ENCODE measurements around the gene ZNF593OS. TPM values are rescaled to one million over a fixed set of nuclear protein-coding genes. Genes with fewer than 3 reads are reported as not detected.

The ZNF593OS gene
- total RNA-seq, 1 donor from 2014 or later: not detected

DNA sequence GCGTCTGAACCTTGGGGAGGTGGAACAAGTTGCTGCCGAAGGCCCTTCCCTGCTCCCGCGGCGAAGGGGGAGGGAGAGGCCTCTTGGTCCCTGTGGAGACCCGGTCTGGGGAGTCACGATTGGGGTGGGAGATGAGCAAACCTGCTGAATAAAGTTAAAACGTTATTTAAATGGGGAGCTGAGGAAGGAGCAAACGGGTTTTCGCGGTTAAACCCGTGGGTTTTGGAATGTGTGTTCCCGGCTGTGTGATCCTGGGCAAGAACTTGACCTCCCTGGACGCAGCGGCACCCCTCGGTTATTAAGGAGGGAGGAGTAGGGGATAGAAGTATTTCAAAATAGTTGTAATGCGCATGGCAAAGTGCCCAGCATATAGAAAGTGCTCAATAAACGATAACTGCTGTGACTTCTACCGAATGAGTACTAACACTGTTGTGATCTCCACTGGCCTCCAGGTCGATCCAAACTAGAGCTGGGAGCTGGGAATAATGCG, 9.4 kb downstream of the ZNF593OS start:
- no peak for ATAC-seq
- intact Hi-C loops (cut with micrococcal nuclease): loop anchor here (10.0 kb wide), 1 partner anchor 57 kb away; no protein-coding TSS in a partner anchor
- DNase-seq: no peak

DNA sequence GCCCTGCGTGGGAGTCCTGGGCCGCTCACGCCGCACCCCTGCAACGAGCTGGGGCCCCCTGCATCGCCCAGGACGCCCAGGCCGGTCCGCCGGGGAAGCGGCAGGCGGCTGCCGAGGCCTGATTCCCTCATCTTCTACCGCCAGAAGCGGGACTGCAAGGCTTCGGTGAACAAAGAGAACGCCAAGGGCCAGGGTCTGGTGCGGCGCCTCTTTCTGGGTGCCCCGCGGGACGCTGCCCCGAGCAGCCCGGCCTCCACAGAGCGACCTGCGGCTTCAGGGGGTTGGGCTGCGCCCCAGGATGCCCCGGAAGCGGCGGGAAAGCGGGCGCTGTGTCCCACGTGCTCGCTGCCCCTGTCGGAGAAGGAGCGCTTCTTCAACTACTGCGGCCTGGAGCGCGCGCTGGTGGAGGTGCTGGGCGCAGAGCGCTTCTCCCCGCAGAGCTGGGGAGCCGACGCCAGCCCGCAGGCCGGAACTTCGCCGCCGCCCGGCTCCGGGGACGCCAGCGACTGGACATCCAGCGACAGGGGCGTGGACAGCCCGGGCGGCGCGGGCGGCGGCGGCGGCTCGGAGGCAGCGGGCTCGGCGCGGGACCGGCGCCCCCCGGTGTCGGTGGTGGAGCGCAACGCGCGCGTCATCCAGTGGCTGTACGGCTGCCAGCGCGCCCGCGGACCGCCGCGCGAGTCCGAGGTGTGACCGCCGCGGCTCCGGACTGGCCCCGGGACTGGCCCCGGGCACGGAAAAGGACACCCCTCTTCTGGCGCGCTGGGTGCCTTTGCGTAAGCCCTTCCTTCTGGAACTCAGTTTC, 10.0 kb downstream of the ZNF593OS start:
- DNase-seq: peak; percentile 89
- intact Hi-C loops (cut with micrococcal nuclease): loop anchor here (10.0 kb wide), 1 partner anchor 57 kb away; no protein-coding TSS in a partner anchor
- peak; percentile 67 for ATAC-seq

DNA sequence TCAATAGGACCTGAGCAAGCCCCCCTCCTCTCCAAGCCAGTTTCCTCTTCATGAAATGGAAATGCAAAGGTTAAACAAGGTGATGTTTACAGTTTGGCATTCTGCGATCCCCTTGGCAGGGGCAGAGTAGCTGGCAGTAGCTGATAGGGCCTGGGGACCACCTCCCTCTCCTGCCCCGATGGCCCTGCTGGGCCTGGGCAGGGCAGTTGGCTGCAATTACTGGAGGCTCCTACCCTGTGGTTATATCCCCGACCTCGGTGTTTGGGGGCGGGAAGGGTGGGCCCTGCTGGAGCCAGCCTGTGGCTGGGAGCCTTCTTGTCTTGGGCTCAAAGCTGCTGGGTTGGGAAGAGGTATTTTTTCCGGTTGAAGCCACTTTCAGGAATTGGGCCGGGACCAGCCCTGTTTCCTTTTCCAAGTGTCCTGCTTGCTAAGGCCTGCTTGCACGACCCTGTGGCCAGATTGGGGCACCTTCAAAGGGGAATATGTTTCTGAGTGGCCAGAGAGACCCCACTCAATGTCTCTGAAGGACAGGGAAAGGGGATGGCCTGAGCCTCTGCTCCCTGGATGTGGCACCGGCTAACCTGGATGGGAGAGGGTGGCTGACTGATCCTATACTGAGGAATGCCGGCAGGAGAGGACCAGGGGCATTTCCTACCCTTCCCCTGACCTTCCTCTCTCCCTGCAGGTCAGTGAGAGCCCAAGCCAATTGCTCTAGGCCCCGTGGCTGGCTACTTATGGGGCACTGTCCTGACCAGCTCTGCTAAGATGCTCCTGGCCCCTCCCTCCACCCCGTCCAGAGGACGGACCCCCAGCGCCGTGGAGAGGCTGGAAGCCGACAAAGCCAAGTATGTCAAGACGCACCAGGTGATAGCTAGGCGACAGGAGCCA, 10.9 kb downstream of the ZNF593OS start:
- peak; percentile 10 for ATAC-seq
- intact Hi-C loops (cut with micrococcal nuclease): loop anchor here (10.0 kb wide), 1 partner anchor 56 kb away; no protein-coding TSS in a partner anchor
- DNase-seq: no peak

DNA sequence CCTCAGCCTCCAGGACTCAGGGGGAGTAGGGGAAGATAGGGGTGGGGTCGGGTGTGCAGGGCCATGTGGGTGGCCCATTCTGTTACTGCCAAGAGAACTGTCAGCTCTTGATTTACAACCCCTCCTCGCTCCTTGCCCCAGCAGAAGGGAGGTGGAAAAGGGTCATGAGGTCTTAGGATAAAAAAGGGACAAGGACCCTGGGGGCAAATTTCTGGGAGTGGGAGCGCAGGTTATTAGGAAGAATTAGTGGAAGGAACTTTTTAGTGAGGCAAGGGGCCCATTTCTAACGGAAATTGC, 11.9 kb downstream of the ZNF593OS start:
- ATAC-seq (no peak), DNase-seq (no peak)
- intact Hi-C loops (cut with micrococcal nuclease): loop anchor here (10.0 kb wide), 1 partner anchor 55 kb away; no protein-coding TSS in a partner anchor

DNA sequence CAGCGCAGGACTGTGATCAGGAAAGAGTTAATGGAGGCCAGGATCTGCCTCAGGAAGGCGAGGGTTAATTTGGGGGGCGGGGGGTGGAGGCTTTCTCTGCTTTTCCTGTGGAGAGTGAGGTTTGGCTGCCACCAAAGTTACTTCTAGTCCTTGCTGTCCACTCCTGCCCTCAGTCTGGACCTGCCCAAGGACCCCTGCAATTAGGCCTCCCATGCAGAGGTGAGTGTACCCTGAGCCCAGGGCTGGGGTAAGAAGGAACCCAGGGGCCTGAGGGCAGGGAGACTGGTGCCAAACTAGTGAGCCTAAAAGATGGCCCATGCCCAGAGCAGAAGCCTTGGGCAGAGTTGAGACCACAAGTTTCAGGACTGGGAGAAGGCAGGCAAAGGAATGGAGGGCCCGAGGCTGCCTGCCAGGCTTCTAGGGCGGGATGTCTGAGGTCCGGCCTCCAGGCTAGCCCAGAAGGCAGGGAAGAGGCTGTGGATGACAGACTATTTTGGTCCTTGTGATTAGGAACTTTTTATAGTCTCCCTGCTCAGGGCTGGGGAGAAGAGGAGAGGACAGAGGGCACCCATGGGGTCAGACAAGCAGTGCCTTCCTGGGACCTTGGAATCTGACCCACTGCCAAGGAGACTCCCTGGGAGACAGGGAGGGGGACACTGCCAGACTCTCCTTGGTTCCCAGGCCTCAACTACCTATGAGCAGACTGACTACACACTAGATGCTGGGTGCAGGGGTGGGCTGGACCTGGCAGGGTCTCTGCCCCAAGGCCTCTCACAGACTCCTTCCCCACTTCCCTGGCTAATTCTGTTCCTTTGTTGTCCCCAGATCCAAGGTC, 12.5 kb downstream of the ZNF593OS start, which contains the start of gene FAM110D:
Gene FAM110D, plus strand, starts transcription at position 172 of the 835 bp plus-strand sequence. CDS start 2,213 bp downstream, outside the sequence.
- intact Hi-C loops (cut with micrococcal nuclease): no loop called here
- DNase-seq (peak; percentile 79), ATAC-seq (peak; percentile 77)

DNA sequence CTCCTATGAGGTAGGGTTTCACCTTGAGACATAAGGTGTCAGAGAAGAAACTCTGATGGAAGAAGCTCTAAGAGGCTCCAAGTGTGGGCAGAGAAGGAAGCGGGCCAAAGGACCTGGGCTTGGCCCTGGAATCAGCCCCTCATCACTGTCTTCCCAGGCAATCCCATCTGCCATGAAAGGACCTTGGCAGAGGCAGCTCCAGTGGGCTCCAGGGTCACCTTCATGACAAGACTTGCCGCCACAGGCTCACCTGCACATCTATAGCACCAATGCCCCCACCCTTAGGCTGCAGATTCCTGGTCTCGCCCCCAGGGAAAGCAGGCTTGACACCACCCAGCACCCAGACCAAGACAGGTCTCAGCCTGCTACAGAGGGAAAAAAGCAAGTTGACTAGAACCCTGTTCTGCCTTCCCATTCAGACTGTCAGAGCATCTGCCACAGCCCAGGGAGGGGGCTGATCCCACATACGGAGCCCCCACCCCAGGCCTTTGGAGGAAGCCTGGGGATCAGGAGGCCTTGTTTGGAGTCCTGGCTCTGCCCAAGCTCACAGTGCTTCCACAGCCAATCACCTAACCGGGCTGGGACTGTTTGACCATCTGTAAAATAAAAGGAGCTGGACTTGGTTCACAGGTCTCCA, 13.2 kb downstream of the ZNF593OS start:
- no peak for DNase-seq
- ATAC-seq: no peak
- intact Hi-C loops (cut with micrococcal nuclease): no loop called here

DNA sequence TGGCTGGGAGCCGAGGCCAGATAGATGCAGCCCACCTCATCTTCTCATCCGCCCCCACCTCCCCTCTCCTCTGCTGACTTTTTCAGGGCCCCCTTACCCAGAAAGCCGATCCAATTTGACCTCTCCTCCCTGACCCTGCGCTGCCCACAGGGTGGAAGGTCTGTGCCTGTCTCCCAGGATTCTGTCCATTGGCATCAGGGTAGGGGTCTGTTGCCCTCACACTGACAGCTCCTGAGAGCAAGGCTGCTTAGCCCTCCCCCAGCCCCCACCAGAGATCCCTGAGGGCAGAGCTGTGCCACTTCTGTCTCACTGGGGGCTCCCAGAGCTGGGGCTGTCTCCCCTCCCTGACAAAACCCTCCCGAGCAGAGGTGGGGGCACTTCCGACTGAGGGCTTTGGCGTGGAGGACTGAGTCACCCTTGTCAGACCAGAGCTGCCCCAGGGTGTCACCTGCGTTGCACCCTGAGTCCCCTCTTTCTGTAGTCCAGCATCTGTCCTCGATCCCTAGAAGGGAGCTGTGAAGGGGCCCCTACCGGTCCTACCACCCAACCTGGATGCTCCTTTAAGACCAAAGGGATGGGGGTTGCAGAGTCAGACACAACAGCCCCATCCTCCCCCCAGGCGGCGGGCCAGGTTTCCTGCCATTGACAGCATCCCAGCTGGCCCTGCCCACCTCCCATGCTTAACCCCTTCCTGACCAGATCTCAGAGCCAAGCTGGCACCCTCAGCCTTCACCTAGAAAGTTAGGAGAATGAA, 15.2 kb downstream of the ZNF593OS start:
- DNase-seq (peak; percentile 79), ATAC-seq (peak; percentile 8)
- intact Hi-C loops (cut with micrococcal nuclease): no loop called here

DNA sequence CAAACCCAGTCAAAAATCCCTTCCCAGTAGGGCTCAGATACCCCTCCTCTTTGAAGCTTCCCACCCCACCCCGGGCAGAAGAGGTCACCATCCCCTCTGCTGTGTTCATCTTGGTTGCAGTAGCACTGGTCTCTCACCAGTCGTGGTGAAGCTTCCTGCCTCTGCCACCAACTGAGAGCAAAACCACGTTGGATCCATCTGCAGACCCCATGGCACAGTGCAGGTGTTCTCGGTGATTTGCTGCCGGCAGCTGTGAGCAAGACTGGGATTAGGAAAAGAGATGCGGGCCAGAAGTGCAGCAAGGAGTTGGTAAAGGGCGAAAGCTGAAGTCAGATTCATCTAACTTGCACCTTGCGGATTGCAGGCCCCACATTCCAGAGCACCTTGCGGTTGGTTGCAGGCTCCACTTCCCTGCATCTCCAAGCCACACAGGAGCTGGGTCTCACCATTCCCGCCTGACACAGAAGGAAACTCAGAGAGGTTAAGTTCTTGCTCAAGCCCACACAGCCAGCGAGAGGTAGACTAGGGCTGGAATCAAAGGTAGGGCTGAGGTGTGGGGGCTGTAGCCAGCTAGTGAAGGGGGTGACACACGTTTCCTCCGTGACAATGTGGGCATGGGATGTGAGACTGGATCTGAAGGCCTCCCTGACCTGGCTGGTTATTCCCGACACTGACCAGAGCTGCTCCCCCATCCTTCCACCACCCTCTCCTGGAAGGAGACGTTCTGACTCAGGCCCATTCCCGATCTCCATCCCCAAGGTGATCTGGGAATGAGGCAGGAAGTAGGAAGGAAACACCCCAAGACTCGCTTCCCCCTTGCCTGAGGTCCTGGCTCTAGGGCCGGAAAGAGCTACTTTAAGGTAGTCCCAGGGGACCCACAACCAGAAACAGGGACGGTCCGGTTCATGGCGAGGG, 16.0 kb downstream of the ZNF593OS start:
- ATAC-seq (peak; percentile 1), DNase-seq (no peak)
- intact Hi-C loops (cut with micrococcal nuclease): no loop called here

DNA sequence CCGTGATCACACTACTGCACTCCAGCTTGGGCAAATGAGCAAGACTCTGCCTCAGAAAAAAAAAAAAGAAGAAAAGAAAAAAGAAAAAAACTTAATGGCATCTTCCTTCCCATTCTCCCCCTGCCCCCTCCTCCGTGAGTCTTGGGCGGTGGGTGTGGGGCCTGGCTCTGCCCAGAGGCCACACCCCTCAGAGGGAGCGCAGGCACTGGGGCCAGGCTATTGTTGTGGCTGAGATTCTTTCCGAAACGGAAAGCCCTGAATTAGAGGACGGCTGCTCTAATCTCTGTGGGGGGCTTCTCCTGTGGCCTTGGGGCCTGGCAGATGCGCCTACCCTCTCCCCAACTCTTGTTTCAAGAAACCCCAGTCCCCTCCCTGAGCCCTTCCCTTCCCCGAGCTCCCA, 16.9 kb downstream of the ZNF593OS start:
- peak; percentile 39 for DNase-seq
- ATAC-seq: no peak
- intact Hi-C loops (cut with micrococcal nuclease): no loop called here

DNA sequence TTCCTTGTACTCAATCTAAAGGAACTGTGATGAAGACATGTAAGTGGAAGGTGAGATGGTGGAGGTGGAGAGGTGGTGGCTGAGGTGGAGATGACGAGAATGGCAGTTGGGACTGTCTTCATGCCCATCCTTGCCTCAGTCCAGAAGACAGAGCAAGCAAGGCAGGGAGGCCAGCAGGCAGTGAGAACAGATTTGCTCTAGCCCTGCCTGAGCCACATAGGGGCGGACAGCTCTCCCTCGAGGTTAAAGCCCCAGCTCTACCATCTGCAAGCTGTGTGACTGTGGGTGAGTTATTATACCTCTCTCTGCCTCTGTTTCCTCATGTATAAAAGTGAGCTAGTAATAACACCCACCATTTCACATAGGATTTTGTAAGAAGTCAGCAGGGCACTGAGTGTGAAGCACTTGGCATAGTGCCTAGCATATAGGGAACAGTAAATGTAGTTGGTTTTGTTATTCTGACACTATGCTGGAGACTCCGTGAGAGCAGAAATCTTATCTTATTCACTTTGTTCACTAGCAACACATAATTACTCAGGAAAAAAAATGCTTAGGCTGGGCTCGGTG, 17.6 kb downstream of the ZNF593OS start:
- DNase-seq: no peak
- no peak for ATAC-seq
- intact Hi-C loops (cut with micrococcal nuclease): no loop called here

DNA sequence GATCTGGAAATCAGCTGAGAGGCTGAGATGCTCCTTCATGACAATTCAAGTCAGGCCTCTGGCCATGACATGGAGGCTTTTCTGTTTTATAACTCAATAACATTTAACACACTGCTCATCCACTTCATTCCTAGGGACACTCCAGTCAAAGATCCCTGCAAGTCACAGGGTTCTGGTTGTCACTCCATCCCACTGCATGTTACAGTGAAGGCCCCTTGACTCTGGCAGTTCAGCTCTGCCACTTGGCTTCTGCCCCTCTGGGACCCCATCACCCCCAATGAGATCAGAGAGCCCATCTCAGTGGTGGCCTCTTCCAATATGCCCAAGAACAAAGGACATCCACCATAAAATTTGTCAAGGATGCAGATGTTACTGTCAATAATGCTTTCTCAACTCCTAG, 22.7 kb downstream of the ZNF593OS start:
- ATAC-seq (no peak), DNase-seq (no peak)
- intact Hi-C loops (cut with micrococcal nuclease): no loop called here

DNA sequence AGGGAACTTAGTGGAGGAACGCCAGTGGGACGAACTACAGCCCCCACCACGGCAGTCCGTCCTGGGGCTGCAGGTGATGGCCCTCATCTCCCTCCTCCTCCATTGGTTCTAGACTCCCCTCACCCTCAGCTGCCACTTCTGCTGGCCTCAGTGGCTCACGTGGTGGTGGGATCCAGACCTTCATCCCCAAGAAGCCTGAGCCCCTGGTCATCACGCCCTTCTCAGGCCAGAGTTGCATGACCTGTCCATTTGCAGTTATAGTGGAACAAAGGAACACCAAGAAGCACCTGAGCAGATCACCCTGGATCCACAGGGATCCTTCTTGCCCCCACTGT, 25.7 kb downstream of the ZNF593OS start:
- no peak for ATAC-seq
- intact Hi-C loops (cut with micrococcal nuclease): no loop called here
- DNase-seq: no peak

DNA sequence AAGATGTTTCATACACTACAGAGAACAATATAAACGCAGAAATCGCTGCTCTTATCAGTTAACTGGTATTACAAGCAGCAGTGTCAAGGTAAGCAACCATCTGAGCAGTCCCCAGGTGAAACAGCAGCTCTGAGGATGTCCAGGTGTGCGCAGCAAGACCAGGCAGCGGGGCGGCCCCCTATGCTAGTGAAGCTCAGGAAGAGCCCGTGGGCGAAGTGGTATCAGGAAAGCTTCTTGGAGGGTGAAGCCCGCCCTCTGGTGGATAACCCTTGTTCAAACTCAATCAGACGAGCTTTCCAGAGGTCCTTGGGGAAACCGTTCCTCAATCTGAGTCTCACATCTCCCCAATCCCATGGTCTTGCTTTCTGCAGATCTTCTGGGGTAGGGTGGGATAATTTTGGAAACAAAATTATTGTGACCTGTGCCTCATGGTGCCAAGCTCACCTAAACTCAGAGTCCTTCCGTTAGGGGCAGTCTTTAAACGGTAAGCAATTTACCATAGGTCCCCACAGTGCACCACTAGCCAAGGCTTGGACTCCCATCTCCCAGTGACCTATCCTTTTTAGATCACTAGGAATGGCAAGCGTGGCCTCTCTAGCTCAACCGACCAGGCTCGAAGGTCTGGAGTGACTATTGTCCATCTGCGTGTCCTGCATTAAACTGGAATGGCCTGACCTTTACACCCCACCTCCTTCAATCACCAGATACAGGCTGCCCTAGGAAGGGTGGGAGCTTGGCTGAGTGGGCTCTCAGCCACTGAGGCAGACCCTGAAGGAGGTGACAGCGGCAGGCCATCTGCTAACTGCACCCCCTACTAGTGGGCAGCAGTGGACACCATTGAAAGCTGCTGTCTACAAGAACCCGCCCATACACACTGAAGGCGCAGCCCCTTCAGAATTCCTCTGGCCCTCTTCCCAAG, 26.3 kb downstream of the ZNF593OS start:
- peak; percentile 95 for ATAC-seq
- DNase-seq: peak; percentile 74
- intact Hi-C loops (cut with micrococcal nuclease): no loop called here

DNA sequence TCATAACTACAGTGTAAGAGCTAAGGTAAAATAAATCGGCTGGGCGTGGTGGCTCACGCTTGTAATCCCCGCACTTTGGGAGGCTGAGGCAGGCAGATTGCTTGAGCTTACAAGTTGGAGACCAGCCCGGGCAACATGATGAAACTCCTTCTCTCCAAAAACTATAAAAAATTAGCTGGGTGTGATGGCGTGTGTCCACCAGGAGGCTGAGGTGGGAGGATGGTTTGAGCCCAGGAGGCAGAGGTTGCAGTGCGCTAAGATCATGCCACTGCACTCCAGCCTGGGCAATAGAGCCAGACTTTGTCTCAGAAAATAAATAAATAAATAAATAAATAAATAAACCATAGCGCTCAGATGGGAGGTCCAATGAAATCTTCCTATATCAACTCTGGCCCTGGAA, 29.5 kb downstream of the ZNF593OS start:
- intact Hi-C loops (cut with micrococcal nuclease): no loop called here
- no peak for ATAC-seq
- no peak for DNase-seq

DNA sequence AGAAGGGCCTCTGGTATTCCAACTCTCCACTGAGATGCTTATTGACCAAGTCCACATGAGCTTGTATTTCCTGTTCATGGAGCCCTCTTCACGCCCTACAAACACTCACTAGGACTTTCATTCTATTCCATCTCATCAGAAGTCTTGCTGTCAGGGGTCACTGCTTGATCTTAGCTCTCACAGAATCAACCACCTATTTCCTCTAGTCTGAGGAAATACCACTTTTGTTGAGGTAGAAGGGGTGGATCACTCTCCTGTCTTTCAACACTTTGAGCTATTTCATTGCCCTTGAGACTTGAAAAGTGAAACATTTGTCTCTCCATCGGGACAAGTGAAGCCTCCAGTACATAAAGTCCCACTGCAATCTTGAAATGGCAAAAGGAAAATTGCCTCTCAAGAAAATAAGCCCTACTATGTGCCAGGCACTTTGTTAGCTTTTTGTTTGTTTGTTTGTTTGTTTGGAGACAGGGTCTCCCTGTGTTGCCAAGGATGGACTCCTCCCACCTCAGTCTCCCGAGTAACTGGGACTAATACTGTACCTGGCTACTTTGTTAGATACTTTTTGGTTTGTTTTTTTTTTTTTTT, 32.6 kb downstream of the ZNF593OS start:
- no peak for DNase-seq
- intact Hi-C loops (cut with micrococcal nuclease): no loop called here
- no peak for ATAC-seq
